Stimulated activated CD8-positive, alpha-beta memory T cell treated with anti-CD3 and anti-CD28 coated beads, Interleukin-15, amount 100 ng/mL, for 24 hours (primary cell): ENCODE measurements around the gene MPPED1.

ENCODE experiments used
- DNase-seq: peaks from one replicate; pipeline ENCODE4 v3.0.0-alpha.2; 2020; ENCODE audit warnings: low read depth

Gene MPPED1

GRCh38 chr22:43411869-43412807, at the start of gene MPPED1:
MPPED1 (plus strand) TSS chr22:43412014; CDS start chr22:43424986, 12,972 bp downstream.
- DNase-seq, result no peak

- DNase-seq, result no peak
These were observed 48.3 kb upstream of the MPPED1 start for GRCh38 chr22:43363315-43364168.

GRCh38 chr22:43364169-43364435, 47.7 kb upstream of the MPPED1 start:
- DNase-seq, result no peak

GRCh38 chr22:43365715-43366440, 45.9 kb upstream of the MPPED1 start:
- DNase-seq, result no peak

- DNase-seq, result no peak
These were observed 41.8 kb upstream of the MPPED1 start for GRCh38 chr22:43370036-43370435.

- DNase-seq, result no peak
These were observed 35.8 kb upstream of the MPPED1 start for GRCh38 chr22:43375951-43376455.

- no peak for DNase-seq
These were observed 34.9 kb upstream of the MPPED1 start for GRCh38 chr22:43376765-43377547.

GRCh38 chr22:43377548-43377895, 34.3 kb upstream of the MPPED1 start:
- no peak for DNase-seq

- no peak for DNase-seq
These were observed 33.7 kb upstream of the MPPED1 start for GRCh38 chr22:43377896-43378704.

GRCh38 chr22:43381693-43382092, 30.1 kb upstream of the MPPED1 start:
- DNase-seq, result no peak

GRCh38 chr22:43384863-43385262, 27.0 kb upstream of the MPPED1 start:
- DNase-seq, result no peak

GRCh38 chr22:43385770-43386641, 25.8 kb upstream of the MPPED1 start:
- peak; percentile 50 for DNase-seq

- DNase-seq, result no peak
These were observed 24.0 kb upstream of the MPPED1 start for GRCh38 chr22:43387815-43388214.

GRCh38 chr22:43388420-43388851, 23.4 kb upstream of the MPPED1 start:
- DNase-seq, result peak; percentile 73

GRCh38 chr22:43389227-43389836, 22.5 kb upstream of the MPPED1 start:
- no peak for DNase-seq

GRCh38 chr22:43390166-43390565, 21.6 kb upstream of the MPPED1 start:
- DNase-seq, result no peak

GRCh38 chr22:43390872-43391271, 20.9 kb upstream of the MPPED1 start:
- no peak for DNase-seq

GRCh38 chr22:43391306-43391705, 20.5 kb upstream of the MPPED1 start:
- DNase-seq, result no peak

GRCh38 chr22:43392385-43392989, 19.3 kb upstream of the MPPED1 start:
- no peak for DNase-seq
